GM21528 (cell line): ENCODE data around the gene WASHC4.

Experiments
- ATAC-seq: cut with Tn5 transposase; IDR thresholded peaks from one replicate; pipeline ENCODE4 v1.9.1; 2021; ENCODE audit warnings: mild to moderate bottlenecking, moderate library complexity; ENCODE audit not compliant: unreplicated experiment, low FRiP score

Gene WASHC4, protein sequence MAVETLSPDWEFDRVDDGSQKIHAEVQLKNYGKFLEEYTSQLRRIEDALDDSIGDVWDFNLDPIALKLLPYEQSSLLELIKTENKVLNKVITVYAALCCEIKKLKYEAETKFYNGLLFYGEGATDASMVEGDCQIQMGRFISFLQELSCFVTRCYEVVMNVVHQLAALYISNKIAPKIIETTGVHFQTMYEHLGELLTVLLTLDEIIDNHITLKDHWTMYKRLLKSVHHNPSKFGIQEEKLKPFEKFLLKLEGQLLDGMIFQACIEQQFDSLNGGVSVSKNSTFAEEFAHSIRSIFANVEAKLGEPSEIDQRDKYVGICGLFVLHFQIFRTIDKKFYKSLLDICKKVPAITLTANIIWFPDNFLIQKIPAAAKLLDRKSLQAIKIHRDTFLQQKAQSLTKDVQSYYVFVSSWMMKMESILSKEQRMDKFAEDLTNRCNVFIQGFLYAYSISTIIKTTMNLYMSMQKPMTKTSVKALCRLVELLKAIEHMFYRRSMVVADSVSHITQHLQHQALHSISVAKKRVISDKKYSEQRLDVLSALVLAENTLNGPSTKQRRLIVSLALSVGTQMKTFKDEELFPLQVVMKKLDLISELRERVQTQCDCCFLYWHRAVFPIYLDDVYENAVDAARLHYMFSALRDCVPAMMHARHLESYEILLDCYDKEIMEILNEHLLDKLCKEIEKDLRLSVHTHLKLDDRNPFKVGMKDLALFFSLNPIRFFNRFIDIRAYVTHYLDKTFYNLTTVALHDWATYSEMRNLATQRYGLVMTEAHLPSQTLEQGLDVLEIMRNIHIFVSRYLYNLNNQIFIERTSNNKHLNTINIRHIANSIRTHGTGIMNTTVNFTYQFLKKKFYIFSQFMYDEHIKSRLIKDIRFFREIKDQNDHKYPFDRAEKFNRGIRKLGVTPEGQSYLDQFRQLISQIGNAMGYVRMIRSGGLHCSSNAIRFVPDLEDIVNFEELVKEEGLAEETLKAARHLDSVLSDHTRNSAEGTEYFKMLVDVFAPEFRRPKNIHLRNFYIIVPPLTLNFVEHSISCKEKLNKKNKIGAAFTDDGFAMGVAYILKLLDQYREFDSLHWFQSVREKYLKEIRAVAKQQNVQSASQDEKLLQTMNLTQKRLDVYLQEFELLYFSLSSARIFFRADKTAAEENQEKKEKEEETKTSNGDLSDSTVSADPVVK

DNA sequence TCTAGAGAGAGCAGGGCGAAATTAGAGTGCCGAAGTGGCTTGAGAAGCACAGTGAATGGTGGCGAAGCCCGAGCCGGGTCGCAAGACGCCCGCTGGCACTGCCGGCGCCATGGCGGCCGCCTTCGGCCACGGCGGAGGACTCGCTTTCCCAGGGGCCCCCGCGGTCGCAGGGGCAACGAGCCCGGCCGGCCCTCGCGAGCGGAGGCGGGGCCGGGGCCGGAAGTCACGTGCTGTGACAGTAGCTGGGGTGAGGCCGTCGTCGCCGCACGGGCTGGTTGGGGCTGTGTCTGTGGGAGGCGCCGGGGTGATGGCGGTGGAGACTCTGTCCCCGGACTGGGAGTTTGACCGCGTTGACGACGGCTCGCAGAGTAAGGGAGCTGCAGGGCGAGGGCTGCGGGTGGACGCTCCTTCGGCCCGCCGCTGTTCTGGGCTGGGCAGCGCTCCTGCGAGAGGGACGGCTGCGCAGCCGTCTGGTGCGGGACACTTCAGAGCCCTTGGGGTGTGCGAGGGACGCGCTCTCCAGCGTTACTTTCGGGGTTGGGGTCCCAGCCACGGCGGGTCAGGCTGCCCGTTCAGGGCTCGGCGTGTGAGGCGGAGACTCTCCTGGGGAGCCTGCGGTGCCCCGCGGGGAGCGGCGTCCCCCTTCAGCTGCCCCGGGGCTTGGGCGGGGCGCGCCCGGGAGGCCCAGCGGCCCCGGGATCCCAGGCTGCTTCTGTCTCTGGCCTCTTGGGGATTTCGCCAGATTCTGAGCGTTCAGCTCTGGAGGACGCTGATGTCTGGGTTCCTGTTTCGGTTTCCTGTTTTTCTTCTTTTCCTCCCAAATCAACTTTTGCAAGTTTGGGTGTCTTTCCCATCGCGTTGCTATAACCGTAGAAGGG is at the start of gene WASHC4:
Gene WASHC4, plus strand, starts transcription at position 238 of the 878 bp plus-strand sequence. Its CDS starts 70 bp downstream, at position 308.
- peak; percentile 89 for ATAC-seq

DNA sequence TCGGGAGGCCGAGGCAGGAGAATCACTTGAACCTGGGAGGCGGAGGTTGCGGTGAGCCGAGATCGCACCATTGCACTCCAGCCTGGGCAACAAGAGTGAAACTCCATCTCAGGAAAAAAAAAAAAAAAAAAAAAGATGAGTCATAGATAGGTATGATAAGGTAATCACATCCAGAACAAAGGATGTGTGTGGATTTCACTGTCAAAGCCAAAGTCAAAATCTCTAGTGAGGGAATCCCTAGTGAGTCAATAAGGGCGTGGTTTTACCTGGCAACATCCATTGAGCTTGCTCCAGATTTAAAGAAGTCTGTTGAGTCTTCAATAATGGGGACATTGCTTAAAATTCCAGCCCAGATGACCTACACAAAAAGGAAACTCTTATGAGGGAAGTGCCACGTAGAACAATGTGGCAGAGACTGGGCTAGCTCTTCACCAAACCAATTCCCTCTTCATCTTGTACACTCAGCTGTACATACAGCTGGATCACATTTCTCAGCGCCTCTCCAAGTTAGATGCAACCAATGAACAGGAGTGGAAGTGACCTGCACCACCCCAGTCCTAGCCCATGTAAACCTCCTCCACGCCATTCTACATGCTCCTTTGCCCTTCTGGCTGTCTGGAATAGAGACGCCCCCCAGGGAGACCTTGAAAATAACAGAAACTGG is 46.7 kb upstream of the WASHC4 start:
- no peak for ATAC-seq

DNA sequence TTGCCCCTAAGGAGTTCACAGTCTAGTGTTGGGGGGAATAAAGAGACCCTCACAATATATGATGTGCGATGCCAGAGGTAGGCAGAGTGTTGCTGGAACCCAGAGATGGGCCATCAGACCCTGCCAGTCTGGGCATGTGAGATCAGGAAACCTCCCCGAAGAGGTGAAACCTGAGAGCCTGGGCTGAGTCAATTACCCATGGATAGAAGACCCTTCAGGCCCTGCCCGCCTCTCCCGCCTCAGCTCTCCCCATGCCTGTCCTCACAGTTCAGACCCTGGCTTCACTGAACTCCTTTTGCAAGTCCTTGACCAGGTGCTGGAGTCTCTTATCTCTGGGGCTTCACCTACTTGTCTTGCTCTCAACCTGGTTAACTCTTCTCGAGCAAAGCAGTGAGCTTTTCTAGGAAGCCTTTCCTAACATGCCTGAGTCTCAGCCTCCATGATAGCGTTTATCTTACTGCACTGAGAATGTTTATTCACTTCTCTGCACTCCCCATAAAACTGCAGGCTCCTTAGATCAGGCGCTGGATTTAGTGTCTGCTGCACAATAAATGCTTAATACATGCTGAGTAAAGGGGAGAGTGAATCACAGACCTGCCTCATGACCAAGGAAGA is 42.9 kb upstream of the WASHC4 start:
- ATAC-seq = no peak

DNA sequence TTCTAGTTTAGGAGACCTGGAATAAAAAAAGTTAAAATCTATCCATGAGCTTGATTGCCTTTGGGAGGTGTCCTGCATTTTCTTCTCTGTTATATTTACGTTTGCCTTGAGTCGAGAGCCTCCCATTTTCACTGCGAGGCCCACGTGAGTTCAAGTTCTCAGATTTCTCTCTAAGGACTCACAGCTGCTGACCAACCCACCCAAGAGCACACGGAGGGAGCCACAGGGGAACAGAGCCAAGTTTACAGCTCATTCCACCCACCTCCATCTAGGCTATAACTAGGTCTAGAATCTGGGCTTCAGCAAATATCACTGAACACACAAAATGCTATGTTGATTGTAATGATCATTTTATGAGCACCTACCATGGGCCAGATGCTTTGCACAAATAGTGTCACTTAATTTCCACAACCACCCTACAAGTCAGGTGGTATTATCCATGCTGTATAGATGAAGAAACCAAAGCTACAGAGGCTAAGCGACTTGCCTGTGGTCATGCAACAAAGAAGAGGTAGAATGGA is 40.0 kb upstream of the WASHC4 start:
- ATAC-seq = no peak

DNA sequence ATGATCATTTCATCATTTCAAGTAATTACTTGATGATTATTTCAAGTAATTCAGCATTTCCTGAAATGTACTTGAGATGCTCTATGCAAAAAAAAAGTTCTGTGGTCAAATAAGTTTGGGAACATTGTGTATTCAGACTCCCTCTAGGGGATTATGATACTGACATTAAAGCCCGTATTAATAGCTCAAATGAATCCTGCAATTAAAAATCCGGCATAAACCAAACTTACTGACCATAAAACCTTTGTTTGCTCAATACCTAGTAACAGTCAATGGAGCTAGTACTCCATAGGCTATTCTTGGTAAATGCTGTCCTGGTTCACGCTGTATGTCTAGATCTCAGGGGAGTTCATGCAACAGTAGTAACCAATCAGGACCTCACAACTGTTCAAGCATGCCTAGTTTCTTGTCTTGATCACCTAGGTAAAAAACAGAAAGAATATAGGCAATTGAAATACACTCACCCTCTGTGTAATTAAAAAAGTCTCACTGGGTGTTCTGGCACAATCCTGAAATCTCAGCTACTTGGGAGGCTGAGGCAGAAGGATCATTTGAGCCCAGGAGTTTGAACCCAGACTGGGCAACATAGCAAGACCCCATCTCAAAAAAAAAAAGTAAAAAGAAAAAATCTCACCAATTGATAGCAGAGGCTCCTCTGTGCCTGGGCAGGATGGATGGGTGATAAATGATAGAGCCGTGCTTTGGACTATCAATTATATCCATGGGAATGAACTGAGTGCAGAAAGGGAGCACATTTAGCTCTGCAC is 37.4 kb upstream of the WASHC4 start:
- no peak for ATAC-seq

DNA sequence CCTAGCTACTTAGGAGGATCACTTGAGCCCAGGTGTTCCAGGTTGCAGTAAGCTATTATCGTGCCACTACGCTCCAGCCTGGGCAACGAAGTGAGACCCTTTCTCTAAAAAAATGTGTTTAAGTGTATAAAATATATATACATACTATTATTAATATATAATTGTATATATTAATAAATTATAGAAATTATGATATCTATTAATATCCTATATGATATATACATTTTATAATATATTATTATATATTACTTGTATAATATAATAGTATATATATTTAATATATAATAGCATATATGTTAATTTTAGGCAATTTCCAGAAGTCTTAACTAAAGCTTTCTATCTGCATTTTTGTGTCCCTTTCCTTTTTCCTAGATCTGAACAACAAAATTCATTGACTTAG is 35.5 kb upstream of the WASHC4 start:
- no peak for ATAC-seq

DNA sequence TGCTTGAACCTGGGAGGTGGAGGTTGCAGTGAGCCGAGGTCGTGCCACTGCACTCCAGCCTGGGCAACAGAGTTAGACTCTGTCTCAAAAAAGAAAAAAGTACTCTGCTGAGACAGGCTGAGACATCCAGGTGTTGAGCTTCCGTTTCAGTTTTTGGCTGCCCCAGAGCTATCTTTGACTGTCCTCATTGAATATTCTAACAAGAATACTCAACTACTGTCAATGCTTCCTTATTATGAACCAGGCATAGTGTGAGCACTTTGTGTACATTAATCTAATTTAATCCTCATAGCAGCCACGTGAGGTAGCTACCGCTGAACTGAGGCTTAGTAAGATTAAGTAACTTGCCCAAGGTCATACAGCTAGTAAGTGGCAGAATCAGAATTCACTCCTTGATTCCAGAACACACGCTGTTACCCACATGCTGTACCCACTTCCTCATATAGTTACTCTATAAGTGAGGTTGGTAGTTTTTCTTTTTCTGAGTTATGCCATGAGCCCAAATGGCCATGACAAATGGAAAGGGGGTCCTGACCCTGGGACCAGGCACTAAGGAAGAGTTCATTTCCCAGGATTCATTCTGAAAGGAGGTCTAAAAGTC is 34.5 kb upstream of the WASHC4 start:
- ATAC-seq = no peak

DNA sequence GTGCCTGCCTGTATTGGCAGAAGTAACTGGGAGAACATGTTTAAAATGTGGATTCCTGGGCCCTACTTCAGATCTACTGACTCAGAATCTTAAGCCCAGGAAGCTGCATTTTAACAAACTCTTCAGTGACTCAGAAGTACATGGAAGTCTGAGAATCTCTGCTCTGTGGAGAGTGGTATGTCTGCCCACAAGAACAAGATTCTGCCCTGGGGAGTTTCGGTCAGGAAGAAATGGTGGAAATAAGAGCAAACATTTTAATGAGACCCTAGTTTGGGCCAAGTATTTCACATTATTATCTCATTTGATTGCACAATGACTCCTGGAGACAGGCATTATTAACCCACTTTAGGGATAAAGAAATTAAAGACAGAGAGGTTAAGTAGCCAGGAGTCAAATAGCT is 31.4 kb upstream of the WASHC4 start:
- ATAC-seq = no peak

DNA sequence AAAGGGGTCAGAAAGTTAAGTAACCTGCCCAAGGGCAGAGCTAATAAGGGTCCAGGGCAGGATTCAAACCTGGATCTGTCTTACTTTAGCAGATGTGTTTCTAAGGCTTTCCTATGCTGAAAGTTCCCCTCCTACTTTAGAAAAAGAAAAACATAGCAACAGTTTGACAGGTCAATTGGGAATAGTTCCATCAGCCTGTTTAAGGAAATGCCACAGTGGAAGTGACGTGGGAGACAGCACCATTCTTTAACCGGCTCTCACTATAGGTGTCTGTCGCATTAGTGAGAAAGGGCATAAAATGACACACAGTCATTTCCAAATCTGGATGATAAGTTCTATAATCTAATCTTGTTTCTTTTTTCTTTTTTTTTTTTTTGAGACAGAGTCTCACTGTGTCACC is 30.6 kb upstream of the WASHC4 start:
- no peak for ATAC-seq

DNA sequence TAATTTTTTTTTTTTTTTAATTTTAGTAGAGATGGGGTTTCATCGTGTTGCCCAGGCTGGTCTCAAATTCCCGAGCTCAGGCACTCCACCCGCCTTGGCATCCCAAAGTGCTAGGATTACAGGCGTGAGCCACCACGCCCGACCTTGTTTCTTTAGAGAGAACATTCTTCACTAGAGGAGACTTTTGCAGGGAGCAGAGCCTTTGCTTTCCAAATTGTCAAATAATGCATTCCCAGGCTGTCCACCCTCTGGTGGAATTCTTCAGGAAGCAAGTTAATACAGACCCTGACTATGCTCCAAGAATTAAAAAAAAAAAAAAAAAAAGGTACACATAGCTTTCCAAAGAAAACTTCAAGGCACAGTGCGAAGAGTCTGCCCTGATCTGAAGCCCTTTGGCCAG is 30.1 kb upstream of the WASHC4 start:
- no peak for ATAC-seq

DNA sequence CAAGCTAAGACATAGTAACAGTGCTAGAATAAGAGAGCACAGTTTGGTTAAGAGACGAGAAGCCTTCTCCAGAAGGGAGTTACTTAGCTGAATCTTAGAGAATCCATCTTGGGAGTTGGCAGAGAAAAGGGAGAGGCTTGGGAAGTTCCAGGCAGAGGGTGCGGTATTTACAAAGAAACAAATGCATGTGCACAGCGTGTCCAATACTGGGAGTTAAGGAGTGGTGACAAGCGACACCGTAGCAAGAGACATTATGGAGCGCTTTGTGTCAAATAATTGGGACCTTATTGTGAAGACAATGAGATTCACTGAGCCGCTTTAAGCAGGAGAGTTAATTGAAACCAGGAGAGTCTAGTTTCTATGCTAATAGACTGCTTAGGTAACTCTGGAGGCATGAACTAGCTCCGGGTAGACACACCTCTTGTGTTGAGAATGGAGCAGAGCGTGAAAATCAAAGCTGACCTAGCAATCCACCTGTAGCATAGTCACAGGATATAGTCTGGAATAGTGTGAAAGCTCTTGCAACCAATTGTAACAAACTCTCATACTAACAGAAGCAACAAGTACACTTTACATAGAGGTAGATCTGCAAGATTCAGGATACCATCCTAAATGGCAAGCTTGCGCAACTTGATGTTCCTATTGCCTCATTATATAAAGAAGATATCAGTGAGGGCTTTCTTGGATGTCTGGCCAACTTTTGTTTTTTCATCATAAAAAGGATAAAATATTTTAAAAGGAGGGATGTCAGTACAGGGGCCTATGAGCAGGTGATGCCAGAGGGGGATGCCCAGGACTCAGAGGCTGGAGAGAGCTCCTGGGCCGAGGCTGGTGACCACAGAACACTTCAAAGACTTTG is 28.6 kb upstream of the WASHC4 start:
- ATAC-seq = no peak

DNA sequence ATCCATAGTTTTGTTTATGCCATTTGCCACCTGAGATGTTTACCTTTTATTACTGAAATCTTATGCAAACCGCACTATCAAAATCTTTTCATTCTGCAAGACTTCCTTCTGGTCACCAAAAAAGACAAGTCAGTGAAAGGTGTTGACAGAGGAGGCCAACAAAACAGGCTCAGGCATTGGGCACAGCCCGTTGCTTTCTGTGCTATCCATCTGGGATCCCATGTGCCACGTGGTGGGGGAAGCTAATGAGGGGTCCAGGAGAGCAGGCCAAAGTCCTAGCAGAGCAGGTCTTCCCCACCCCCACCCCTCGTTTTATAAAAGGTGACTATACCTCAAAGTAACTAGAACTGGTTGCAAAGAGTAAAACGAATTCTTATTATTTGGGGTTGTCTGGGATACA is 24.5 kb upstream of the WASHC4 start:
- no peak for ATAC-seq

DNA sequence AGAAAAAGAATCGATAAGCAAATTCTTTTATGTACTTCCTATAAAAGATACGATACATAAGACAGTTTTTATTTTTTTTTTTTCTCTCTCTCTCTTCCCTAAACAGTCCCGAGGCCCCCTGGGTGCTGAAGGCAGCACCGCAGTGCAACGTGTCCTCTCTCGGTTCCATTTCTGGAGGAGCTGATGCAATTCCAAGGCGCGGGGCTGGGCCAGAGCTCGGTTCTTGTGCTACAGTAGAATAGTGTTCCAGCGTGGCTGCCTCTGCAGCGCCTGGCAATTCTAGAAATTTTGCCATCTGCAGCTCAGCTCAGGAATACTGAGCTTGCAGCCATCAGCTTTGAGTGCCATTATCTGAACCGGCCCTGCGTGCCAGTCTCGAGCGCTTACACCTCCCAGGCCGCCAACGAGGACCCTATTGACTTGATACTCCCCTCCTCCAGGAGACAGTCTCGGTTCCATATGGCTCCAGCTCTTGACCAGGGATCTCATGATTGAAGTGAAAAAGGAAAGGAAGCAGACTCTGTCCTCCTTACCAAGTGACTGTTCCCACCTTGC is 23.9 kb upstream of the WASHC4 start:
- no peak for ATAC-seq

DNA sequence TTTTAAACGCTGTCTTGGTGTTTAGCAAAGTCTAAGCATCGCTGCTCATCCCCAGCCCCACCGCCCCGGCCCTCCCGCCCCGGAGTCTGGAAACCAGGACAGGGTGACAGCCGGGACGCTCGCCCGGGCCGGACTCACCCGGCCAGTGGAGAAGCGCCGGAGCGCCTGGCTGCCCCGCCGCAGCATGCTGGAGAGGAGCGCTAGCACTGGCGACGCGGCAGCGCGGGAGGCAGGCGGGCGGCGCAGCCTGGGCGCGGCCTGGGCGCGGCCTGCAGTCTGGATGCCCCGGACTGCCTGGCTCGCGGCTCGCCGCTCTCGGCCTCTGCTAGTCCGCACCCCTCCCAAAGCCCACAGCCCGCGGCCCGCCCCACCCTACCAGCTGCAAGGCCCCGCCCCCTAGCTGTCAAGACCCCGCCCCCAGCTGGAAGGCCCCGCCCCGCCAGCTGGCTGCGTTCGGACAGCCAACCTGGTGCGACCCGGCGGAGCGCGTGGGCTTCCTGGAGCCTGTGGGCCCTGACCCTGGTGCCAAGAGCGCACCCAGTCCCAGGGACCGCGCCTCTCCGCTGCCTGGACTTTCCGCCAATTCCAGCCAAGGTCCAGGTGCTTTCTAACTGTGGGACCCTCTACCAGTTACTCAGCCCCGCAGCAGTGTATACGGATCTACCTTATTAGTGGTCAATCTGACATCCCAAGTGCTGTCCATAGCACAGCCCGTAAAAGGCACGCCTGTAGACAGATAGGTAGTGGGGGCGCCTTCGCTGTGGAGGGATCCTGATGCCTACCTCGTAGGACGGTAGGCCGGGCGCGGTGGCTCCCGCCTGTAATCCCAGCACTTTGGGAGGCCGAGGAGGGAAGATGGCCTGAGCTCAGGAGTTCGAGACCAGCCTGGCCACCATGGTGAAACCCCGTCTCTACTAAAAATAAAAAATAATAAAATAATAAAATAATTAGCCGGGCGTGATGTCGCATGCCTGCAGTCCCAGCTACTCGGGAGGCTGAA is 23.0 kb upstream of the WASHC4 start, which contains the start of gene ALDH1L2:
Gene ALDH1L2, minus strand, starts transcription at position 208 of the 1,000 bp plus-strand sequence. Its CDS starts 22 bp downstream, at position 186.
- peak; percentile 79 for ATAC-seq

DNA sequence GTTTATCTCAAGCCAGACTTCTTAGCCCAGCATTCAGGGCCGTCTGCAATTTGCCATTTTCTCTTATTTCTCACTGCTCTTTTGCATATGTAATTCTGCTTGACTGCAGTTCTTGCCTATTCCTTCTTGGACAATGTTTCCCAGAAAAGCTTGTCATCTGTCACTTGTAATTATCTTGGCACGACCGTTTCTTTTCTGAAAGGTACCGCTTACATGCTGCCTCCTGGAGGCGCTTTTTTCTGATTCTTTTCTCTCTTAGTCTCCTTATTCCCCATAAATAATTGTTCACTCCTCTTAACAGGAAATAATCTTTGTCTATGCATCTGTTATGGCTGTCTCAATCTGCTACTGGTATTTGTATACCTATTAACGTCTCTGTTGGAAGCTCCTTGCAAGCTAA is 22.0 kb upstream of the WASHC4 start:
- ATAC-seq = no peak
